Mammary epithelial cell (primary cell): ENCODE data around the gene FAM98C.

Experiments
- CTCF ChIP-seq, 2 donors: IDR thresholded peaks in 1 of 2; conservative IDR thresholded peaks in 1 of 2; 2 replicates each; pipeline ENCODE4 v1.5.1; 2011 to 2012; ENCODE audit warnings: inconsistent platforms in 2 of 2, low read length in 2 of 2, mild to moderate bottlenecking in 2 of 2, control low read depth in 1 of 2, low read depth in 1 of 2; ENCODE audit not compliant: insufficient read depth in 1 of 2; ENCODE audit errors: extremely low read depth in 1 of 2
- EZH2 ChIP-seq: IDR thresholded peaks from 2 replicates; pipeline ENCODE4 v1.6.1; 2012; ENCODE audit warnings: low read length, inconsistent platforms, borderline replicate concordance

GRCh38 chr19:38367041-38367440, 35.9 kb upstream of the FAM98C start:
- TF ChIP-seq EZH2: no peak
- TF ChIP-seq CTCF (conservative IDR thresholded peaks at IDR 0.05 in 1 of 2, IDR thresholded peaks at IDR 0.05 in 1 of 2; ENCODE audit: extremely low read depth in 1 of 2, insufficient read depth in 1 of 2, low read depth in 1 of 2, low read length in 2 of 2): no peak
